GM19025 (cell line): ENCODE results near the gene BABAM2.
"Not testable (repeated sequence)": the region's sequence is repeated elsewhere in the genome, so short reads cannot be mapped to it uniquely, and the experiment has no call there.

Source experiments
- ATAC-seq: cut with Tn5 transposase; IDR thresholded peaks from one replicate; pipeline ENCODE4 v1.9.1; 2021; ENCODE audit warnings: mild to moderate bottlenecking, low read depth, moderate library complexity; ENCODE audit not compliant: unreplicated experiment

The BABAM2 gene

DNA sequence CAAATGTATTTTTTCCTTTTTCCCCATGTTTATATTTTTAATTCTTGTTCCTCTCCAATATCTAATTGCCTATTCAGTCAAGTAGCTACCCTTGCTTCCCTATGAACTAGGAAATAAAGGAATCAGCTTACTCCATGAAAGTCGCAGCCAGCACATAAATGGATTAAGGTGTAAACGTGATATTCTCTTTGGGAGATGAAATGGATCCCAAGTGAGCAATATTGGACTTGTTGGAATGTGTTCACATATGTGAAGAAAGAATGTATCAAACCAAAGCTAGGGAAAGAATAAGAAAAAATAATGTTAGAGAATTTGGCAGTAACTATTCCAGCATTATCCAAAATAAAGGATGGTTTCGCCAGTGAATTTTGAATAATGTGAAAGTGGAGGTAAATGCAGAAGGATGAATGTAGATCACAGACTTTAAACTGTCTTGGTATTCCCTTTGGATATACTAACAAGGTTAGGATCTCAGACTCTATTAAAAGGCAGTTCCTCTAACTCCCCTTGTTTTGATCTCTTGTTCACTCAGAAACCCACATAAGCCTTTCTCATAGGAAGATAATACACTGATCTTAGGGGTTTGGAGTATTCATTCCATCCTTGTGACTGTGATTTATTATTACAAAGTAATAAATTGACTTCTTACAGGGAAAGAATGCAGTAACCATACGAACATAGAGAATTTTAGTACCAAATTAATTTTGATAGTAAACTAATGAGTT lies 208.1 kb downstream of the BABAM2 start:
- ATAC-seq, result no peak

DNA sequence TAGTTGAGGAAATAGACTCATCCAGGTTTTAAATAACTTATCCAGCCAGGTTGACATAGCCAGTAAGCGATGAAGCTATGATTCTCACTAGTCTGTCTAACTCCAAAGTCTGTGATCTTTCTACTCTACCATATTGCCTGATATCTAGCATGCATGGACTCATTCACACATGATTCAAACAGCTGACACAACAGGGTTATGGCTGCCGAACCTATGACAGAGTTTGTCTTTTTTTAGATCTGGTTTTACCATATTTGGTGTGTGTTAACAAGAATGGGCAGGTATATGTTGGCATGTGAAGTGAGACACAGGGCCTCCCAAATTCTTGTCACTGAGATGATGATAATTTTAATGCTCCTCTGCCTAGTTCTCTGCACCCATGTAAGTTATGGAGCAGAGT lies 210.6 kb downstream of the BABAM2 start:
- ATAC-seq, result no peak

DNA sequence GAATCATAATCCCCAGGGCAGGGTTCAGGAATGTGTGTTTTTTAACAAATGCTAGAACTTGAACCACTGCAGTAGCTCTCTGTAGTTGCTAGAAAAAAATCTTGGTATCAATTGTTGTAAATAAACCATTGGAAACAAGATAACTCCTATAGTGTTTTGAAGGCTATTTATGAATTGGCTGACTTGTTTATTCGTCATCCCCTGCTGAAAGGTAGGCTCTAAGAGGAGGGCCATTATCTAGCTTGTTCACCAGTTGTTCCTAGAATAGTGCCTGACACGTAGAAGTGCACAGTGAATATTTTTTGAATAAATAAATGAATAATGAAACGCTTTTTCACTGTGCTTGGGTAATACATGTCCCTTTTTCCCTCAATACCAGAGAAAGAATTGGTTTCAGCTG lies 211.4 kb downstream of the BABAM2 start:
- ATAC-seq, result no peak

DNA sequence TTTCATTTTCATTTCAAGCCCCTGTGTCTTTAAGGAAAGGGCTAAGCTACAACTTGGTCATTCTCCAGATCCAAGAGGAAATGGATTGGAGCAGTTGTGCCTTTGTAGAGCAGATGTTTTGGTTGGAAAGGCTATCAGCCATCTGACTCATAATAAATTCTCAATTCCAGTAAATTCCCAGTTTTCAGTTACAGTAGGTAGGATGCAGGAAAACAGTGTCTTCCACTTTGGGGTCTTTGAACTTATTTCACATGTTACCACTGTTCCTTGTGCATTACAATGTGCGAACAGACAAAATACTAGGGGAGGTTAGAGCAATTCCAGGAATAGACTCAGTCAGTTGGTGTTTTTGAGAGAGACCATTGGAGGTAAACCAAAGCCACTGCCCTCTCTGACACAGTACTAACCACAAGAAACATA lies 211.9 kb downstream of the BABAM2 start:
- no peak for ATAC-seq

DNA sequence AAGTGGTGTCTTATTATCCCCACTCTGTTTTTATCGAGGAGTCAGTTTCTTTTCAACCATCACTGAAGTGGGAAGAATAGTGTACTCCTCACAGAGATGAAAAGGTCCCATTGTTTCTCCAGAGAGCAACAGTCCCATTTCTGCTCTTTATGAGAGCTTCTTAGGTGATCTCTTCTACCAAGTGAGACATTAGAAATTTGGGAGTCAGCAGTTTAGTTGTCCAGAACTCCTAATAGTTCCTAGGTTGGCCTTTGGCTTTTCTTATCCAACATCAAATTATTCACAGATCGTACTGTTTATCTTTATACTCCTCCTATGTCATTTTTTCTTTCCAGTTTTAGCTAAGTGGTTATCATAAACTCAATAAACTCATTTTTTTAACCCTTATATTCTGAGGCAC lies 213.1 kb downstream of the BABAM2 start:
- ATAC-seq, result no peak

DNA sequence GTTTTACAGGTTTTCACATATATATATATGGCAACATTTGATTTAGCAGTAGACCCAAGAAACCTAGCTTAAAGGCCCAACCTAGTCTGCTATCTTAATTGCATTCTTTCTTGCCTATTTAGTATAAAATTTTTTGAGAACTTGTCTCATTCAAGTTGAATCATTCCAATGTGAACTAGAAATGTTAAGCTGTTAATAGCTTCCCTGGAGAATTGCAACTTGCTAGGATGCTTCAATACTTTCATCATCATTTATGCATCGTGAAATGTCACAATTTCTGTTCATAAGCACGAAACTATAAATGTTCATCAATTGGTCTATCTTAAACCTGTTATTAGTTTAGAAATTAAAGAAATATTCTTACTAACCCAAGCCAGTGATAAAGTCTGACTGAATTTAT lies 217.6 kb downstream of the BABAM2 start:
- ATAC-seq, result no peak

DNA sequence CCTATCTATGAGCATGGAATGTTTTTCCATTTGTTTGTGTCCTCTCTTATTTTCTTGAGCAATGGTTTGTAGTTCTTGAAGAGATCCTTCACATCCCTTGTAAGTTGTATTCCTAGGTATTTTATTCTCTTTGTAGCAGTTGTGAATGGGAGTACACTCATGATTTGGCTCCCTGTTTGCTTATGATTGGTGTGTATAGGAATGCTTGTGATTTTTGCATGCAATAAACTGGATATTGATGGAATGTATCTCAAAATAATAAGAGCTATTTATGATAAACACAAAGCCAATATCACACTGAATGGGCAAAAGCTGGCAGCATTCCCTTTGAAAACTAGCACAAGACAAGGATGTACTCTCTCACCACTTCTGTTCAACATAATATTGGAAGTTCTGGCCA lies 223.2 kb downstream of the BABAM2 start:
- ATAC-seq, result not testable (repeated sequence)

DNA sequence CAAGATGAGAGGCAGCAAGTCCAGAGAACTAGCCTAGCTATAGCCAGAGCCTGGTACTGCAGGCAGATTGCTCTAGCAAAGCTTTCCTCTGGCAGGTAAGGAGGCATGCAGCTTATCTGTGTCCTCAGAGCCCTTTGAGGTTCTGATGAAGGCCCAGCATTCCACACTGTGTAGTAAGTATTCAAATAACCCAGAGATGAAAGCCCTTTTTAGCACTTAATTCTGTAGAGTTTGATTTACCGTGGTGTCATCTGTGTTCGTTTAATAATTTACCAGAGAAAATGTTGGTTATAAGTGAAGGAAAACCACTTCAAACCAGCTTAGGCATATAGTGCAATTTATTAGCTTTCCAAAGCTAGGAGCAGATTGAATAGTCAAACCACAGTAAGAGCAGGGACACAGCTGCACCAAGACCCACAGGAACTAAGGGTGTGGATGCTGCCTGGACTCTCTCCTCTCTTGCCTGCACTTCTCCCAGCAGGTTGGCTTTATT lies 226.6 kb downstream of the BABAM2 start:
- ATAC-seq, result no peak

DNA sequence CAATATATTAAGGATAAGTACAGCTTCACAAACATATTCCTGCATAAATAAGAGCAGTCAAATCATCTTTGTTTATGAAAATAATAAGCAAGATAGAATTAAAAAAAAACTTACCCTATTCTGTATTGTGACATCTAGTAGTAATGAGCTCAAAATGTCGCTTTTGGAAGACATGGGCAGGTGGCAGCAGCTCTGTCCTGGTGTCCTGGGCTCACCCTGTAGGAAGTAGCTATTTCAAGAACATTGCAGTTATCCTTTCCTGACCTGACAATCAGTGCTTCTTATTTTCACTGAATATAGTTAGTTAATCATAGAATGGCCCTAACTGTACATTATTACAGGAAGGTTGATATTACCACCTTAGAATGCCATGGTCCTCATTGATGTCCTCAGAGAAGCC lies 229.1 kb downstream of the BABAM2 start:
- no peak for ATAC-seq

DNA sequence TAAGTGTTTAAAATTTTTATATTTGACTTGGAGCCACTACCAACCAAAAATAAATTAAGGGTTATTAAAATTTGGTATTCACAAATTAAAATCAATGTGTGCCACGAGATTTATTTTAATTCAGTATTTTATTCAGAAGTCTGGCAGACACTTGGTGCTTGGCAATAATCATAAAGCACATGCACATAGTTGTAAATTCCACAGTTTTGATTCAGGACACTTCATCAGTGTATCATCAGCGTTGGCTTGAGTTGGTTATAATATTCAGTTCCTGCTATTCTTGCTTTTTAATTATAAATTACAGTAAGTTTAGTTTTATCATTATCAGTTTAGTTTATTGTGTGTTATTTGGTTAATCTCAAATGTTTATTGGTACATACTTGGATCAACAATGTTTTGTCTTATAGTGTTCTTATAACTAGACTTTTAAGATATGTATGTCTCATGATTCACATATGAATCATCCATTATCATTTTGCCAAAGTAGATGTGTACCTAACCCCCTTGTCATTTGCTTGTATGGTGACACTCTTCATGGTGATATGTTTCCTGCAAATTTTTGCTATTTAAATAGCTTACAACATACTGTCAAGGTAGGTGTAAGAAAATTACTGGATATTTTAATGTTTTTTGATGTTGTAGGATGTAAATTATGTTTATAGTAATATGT lies 237.9 kb downstream of the BABAM2 start:
- ATAC-seq, result no peak

DNA sequence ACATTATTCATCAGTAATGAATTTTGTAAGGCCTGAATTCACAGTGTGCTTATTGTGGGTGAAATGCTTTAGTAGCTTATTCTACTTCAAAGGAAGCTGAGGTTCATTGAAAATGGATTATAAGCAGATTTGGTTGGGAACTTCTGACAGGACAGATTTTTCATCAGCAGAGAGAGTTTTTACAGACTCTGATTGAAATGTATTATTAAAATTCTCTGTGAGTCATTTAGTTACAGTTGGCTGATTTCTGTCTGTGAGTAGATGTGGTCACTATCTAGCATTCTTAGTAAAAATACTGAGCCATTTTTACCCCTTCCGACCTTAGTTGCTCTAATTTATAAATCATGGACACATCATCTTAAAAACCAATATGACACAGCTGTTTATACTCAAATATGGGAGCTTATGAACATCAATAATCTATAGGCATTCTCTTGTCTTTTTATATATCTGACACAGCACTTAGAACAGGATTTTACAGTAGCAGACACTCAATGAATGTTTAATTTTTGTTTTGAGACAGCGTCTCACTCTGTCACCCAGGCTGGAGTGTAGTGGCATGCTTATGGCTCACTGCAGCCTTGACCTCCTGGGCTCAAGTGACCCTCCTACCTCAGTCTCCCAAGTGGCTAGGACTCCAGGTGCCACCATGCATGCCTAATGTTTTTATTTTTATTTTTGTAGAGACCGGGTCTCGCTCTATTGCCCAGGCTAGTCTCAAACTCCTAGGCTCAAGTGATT lies 239.6 kb downstream of the BABAM2 start:
- no peak for ATAC-seq

DNA sequence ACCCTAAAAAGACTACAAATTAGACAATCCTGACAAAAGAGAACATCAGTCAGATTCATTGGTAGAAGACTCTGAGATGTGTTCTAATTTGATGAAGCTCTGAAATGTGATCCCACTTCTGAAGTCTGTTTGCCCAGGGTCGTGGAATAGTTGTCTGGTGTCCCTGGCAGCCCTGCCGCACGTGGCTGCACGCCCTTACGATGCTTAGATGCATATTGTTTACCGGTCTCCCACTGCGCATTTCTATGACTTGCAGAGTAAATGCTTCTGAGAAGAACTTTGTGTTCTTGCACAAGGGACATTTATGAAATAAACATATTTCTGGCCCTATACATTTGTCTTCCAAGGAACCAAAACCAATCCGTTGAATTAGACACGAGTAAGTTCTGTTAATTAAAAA lies 243.2 kb downstream of the BABAM2 start:
- ATAC-seq, result no peak

DNA sequence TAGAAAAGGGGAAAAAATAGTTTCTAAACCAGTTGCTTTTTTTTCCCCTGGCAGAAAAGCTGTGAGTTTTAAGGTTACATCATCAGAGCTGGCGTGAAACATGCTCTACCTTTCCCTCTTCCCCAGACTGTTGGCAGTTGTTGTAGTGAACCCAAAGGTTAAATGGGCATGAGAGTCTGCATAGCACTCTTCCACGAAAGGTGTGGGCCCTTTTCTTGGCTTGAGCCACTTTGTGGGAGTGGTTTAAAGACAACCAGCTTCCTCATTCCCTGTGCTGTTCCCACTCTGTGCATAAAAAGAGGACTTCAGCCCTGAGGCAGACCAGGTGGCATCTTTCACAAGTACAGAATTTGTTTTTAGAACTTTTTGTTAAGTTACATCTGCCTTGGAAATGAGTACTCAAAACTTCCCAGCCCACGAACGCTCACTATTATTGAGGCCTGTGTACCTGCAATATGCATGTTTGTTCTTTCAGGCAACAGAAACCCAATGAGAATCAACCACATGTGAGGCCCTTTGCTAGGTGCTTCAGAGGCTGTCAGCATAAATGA lies 243.8 kb downstream of the BABAM2 start:
- ATAC-seq, result no peak

DNA sequence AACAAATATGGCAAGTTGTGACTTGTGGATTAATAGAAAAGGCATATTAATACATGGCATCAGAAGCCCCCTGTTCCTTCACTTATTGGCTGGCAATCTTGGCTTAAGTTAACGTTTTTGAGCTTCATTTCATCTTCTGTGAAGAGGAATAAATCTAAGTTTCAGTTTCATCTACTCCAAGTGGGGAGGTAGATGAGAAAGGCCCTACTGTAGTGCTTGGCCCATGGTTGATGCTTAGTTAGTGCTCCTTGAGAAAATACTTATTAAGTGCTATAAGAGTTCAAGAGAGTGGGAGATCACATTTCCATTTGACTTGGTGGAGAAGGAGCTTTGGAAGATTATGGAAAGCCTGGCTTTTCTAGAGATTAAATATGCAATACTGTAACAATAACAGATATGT lies 244.3 kb downstream of the BABAM2 start:
- no peak for ATAC-seq

DNA sequence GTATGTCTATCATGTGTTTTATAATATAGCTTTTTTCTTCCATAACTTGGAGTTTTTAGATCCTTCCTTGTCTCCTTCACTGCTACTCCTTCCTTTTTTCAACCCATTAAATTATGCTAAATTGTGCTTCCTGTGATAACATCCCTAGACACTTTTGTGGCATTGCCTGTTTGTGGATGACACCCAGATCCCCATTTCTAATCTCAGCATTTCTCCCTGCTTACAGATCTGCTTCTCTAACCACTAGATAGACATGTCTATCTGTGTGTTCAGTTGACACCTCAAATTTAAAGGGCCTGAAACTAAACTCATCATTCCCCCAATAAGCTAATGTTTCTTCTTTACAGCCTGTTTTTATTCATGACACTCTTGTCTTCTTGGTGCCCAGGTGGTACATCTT lies 244.8 kb downstream of the BABAM2 start:
- no peak for ATAC-seq

DNA sequence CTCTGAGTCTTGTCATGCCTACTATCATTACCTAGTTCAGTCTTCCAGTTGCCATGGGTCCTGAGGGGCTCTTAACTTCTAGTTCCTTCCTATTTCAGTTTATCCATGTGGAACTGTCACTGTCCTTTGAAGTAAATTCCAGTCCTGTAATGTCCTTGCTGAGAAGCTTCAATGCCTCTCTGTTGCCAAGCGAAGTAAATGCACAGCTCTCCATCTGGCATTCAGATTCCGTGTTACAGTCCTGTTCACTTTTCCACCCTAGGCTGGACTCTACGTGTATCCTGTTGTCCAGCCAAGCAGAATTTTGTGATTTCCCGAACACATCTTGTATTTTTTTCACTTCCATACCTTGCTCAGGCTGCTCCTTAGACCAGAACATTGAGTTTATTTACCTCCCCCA lies 245.3 kb downstream of the BABAM2 start:
- ATAC-seq, result no peak

DNA sequence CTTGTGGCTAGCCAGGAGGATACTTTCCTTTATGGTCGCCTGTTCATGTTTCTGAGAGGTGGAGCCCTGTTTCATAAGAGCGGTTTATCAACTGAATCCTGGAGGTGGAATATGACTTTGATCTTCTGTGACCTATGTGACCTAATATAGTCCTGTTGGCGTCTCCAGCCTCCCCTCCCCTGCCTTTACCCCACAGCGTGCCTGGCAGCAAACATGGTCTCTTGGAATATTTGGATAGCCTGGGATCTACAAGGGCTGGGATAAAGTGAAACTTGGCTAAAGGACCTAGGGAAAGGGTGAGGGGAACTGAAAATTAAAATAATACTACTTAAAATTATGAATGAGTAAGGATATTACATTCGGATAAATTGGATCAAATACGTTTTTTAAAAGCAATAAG lies 246.0 kb downstream of the BABAM2 start:
- no peak for ATAC-seq

DNA sequence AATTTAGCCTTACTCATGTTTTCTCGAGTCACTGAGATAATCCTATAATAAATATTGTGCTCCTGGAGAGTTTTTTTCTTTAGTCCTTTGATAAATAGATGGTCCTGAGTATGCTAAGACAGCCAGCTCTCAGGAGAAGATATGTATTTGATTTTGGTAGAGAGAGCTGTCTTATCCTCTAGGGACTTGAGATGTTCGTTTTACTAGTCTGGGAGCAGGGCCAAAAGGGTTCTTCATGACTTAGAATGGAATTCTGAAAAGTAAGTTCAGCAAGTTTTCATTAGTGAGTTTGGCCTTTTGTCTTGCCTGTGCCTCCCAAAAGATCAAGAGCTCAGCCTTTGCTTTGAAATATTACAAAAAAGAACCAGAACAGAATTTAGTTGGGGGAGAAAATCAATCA lies 246.7 kb downstream of the BABAM2 start:
- no peak for ATAC-seq

DNA sequence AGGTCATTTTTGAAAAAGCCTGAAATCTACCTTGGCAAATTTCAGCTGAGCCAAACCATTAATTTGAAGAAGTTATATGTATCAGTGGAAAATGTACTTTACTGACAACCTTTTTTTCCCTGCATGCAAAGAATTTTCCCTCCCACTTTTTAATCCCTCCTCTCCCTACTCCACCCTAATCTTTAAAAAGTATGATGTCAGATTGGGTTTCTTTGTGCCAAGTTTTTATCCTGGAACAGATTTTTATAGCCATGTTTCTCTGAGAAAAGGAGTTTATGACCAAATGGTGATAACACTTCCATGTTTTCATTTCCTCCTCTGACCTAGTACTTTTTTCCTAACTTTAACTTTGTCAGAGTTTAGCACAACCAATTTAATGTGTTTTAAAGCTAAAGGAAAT lies 251.9 kb downstream of the BABAM2 start:
- no peak for ATAC-seq

DNA sequence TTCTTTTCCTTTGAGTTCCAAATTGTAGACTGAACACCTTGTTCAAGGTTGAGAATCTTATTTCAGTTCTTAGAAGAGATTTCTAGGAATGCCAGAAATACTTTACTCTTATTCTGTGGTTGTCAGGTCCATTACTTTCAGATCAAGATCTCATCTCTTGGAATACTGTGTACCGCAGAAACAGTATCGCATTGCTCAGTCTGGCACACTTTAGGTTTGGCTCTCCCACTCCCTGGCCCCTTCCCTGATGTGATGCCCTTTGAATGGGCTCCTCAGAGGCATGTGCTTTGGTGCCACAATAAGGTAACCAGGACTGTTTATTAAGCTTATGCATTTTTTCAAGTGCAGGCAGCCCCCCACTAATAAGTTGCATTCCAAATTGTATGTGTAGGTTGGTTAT lies 257.5 kb downstream of the BABAM2 start:
- no peak for ATAC-seq

DNA sequence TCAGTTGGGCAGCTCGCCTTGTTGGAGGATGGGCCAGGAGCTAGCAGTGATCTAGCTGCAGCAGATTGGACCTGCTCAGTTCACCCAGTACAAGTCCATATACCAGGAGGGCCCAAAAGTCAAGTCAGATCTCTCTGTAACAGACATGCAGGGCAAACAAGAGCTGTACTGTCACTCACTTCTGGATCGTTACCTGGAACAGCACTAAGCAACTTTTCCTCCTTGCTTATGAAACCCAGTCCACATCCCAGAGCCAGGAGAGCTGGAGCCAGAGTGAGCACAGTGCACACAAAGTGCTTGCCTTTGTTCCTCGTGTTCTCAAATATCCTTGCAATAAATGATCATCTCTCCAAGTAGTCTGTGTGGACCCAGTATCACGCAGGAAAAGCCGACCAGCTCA lies 258.0 kb downstream of the BABAM2 start:
- no peak for ATAC-seq
